IMR-90 (cell line): ENCODE data around the gene HEPHL1.

Experiments used
- BHLHE40 ChIP-seq: fragments of 150-350 bp; IDR thresholded peaks from 2 replicates; pipeline ENCODE4 v1.6.1; 2016; ENCODE audit warnings: mild to moderate bottlenecking, low read depth, low read length
- CEBPB ChIP-seq: IDR thresholded peaks from 2 replicates; pipeline ENCODE4 v1.6.1; 2012; ENCODE audit warnings: low read depth, low read length, improper control_type of control experiment
- CHD1 ChIP-seq: IDR thresholded peaks from 2 replicates; pipeline ENCODE4 v1.6.1; 2012; ENCODE audit warnings: low read depth, low read length, improper control_type of control experiment
- CTCF ChIP-seq: conservative IDR thresholded peaks from 2 replicates; pipeline ENCODE4 v1.5.1; 2012; ENCODE audit warnings: mild to moderate bottlenecking, low read depth, low read length, improper control_type of control experiment
- MAFK ChIP-seq: IDR thresholded peaks from 2 replicates; pipeline ENCODE4 v1.6.1; 2012; ENCODE audit warnings: low read depth, low read length, improper control_type of control experiment
- MAZ ChIP-seq: IDR thresholded peaks from 2 replicates; pipeline ENCODE4 v1.6.1; 2012; ENCODE audit warnings: low read depth, mild to moderate bottlenecking, low read length, improper control_type of control experiment, moderate library complexity, borderline replicate concordance
- MXI1 ChIP-seq: IDR thresholded peaks from 2 replicates; pipeline ENCODE4 v1.6.1; 2012; ENCODE audit warnings: low read depth, mild to moderate bottlenecking, low read length, moderate library complexity, borderline replicate concordance
- POLR2A ChIP-seq: IDR thresholded peaks from 2 replicates; pipeline ENCODE4 v1.6.1; 2012; ENCODE audit warnings: mild to moderate bottlenecking, low read depth, low read length
- RAD21 ChIP-seq: IDR thresholded peaks from 2 replicates; pipeline ENCODE4 v1.6.1; 2012; ENCODE audit warnings: low read length, improper control_type of control experiment
- RCOR1 ChIP-seq: IDR thresholded peaks from 2 replicates; pipeline ENCODE4 v1.6.1; 2012; ENCODE audit warnings: mild to moderate bottlenecking, low read length, improper control_type of control experiment; ENCODE audit not compliant: insufficient replicate concordance
- RFX5 ChIP-seq: IDR thresholded peaks from 2 replicates; pipeline ENCODE4 v1.8.0; 2012; ENCODE audit warnings: low read depth, mild to moderate bottlenecking, low read length, moderate library complexity
- SMC3 ChIP-seq: fragments of 150-350 bp; IDR thresholded peaks from 2 replicates; pipeline ENCODE4 v1.6.1; 2016; ENCODE audit warnings: low read depth, mild to moderate bottlenecking, antibody characterized with exemption, low read length, moderate library complexity
- USF2 ChIP-seq: fragments of 150-350 bp; IDR thresholded peaks from 2 replicates; pipeline ENCODE4 v1.6.1; 2017; ENCODE audit warnings: mild to moderate bottlenecking, antibody characterized with exemption, low read length, low read depth

DNA sequence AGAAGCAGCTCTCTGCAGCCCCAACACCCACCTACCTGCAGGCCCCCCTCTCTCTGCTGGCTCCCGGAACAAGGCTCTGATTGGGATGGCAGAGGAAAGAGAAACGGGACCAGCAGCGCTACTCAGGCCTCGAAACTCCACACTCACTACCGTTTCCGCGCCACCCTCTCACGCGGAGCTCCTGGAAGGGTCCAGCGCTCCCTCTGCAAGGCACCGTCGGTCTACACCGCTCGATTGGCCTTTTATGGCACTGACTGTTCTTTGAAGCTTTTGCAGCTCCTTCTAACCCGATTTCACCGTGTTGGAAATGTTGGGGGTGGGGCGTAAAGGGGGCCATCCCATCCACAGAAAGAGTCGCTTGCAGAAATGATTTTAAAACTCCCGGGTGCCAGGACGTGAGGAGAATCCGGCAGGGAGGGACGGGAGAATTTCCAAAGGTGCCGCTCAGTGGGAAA is 107.2 kb downstream of the HEPHL1 start:
- TF ChIP-seq CTCF (no peak), CEBPB (no peak), POLR2A (no peak), USF2 (no peak), RFX5 (no peak), RCOR1 (no peak), CHD1 (peak; percentile 62; the same call in 1 of the 2 replicates), MAZ (no peak), MXI1 (no peak), RAD21 (no peak; the same call in 1 of the 2 replicates), SMC3 (no peak), MAFK (no peak), BHLHE40 (no peak)
